ELF-1 (cell line): ENCODE data around the gene DDRGK1.
A peak's percentile ranks its signal among the peaks of the same experiment; 100 is the strongest.

Source experiments
- DNase-seq: peaks from one replicate; pipeline ENCODE4 v3.0.0-alpha.2; 2016; ENCODE audit warnings: low read depth, low spot score

The DDRGK1 gene

GRCh38 chr20:3235666-3236324 lies 31.3 kb upstream of the DDRGK1 start:
- no peak for DNase-seq

DNA sequence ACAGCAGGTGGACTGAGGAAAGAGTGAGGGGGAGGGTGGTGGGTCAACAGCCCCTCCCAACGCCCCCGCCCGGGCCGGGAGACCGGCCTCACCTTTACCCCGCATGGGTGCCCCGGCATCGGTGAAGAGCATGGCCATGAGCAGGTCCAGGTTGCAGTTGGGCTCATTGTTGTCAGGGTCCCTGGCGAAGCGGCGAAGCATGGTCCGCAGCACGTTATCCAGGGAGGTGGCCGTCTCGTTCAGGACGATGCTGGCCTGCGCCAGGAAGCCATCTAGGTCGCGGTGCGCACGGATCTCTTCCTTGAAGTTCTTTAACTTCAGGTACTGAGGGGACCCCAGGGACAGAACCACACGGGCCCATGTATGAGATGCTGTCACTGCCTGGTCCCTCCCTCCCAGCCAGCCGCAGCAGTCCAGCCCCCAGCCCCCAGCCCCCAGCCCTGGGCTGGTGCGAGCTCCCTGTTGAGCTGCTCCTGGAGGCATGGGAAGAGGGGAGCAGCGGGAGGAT lies 29.6 kb upstream of the DDRGK1 start:
- DNase-seq = no peak

- no peak for DNase-seq
Observed at GRCh38 chr20:3233131-3233990, 28.9 kb upstream of the DDRGK1 start.

- no peak for DNase-seq
Observed at GRCh38 chr20:3231889-3232588, 27.6 kb upstream of the DDRGK1 start.

GRCh38 chr20:3231116-3231515 lies 26.6 kb upstream of the DDRGK1 start:
- no peak for DNase-seq

GRCh38 chr20:3229798-3230197 lies 25.3 kb upstream of the DDRGK1 start:
- DNase-seq = no peak

DNA sequence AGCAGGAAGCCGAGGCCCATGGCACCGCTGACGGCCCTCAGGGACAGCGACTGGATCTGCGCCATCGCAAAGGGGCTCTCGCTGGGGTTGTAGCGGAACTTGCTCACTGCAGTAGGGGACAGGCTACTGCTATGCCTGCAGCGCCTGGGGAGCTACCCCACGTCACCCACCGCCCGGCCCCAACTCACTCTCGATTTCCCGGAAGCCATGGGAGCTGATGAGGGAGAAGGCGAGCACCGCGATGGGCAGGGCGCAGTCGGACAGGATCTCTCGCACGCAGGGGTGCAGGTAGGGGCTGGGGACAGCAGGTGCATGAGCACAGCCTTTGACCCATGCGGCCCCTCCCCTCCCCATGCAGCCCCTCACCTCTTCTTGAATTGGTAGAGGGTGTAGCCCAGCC lies 24.7 kb upstream of the DDRGK1 start:
- DNase-seq = no peak

DNA sequence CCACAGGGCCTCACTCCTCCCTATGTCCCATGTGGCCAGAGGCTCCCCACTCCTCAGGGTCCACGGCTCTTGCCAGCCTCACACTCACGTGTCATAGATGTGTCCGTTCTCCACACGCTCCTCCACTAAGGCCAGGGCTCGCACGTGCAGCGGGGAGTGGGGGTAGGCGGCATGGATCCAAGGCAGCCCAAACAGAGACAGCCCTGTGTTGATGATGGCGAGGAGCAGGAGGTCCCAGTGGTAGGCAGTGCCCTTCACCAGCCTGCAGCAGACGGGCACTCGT lies 24.2 kb upstream of the DDRGK1 start:
- no peak for DNase-seq

GRCh38 chr20:3227936-3228749 lies 23.7 kb upstream of the DDRGK1 start:
- DNase-seq = no peak

- DNase-seq = no peak
Observed at GRCh38 chr20:3227506-3227905, 23.0 kb upstream of the DDRGK1 start.

DNA sequence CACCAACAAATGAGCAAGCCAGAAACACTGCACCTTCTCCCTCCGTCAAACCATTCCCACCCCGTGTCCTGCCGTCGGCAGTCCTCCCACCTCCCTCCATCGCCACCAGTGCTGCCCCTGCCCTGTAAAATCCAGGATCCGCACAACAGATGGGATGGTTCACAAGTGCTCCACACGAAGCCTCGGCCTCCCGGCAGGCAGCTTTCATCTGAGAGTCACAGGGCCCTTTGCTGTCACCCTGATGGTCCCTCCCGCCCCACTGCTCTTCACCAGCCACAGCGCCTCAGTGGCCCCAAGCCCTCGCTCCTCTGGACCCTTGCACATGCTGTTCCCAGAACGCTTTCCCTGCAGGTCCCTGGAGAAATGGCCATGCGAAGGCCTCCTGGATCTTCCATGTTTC lies 22.4 kb upstream of the DDRGK1 start:
- DNase-seq = no peak

DNA sequence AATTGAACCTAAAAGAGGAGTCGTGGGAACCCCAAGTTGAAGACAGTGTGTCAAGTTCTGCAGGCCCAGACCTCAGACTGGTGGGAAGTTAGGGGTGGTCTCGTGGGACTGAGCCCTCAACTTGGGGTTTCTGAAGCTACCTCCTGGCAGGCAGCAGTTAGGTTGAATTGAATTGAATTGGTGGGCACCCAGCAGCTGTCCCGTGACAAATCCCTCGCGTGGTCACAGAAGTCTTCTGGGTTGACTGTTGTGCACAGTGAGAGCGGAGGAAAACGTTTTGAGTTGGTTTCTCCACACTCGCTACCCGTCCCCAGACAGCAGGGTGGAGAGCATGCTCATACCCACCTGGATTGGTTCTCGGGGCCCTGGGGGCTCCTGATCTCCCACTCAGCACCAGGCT lies 21.6 kb upstream of the DDRGK1 start:
- DNase-seq = no peak

DNA sequence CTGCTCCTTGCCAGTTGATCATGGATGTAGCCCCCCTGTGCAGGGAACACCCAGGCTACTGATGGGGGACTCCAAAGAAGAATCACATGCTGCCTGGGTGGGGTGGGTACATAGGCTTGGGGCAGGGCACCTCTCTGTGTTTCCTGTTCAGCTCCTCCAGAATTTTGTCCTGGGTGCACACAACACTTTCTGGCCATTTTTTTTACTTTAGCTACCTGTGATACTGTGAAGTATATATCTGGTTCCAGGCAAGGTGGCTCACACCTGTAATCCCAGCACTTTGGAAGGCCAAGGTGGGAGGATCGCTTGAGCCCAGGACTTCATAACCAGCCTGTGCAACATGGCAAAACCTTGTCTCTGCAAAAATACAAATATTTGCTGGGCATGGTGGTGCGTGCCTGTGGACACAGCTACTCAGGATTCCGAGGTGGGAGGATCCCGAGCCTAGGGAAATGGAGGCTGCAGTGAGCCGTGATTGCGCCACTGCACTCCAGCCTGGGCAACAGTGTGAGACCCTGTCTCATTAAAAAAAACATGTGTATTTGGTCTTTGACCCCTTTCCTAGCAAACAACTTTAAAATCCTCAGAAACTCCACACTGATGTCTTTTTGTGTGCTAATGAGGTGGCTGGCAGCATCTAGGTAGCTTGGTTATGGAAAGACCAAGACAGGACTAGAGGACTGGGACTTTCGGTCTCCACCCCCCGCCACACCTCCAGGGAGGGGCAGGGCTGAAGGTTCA lies 20.4 kb upstream of the DDRGK1 start:
- DNase-seq = no peak

GRCh38 chr20:3223994-3224680 lies 19.7 kb upstream of the DDRGK1 start:
- no peak for DNase-seq

- DNase-seq = no peak
Observed at GRCh38 chr20:3223651-3223993, 19.1 kb upstream of the DDRGK1 start.

- DNase-seq = no peak
Observed at GRCh38 chr20:3222635-3223600, 18.4 kb upstream of the DDRGK1 start.

GRCh38 chr20:3221398-3222226 lies 17.1 kb upstream of the DDRGK1 start:
- DNase-seq = no peak

- DNase-seq = peak; percentile 91
Observed at GRCh38 chr20:3218307-3218988, 14.0 kb upstream of the DDRGK1 start.
